ENCODE results near the gene KCNH1.

GRCh38 chr1:210949039-210949438 lies 184.9 kb downstream of the KCNH1 start:
- TF ChIP-seq EP300 (IDR thresholded peaks at IDR 0.05; ENCODE audit: borderline replicate concordance) (no peak), FOXM1 (IDR thresholded peaks at IDR 0.05; ENCODE audit: borderline replicate concordance, low read depth) (no peak), MAX (IDR thresholded peaks at IDR 0.05) (no peak), YY1 (IDR thresholded peaks at IDR 0.05; ENCODE audit: low read depth) (no peak), TAF1 (IDR thresholded peaks at IDR 0.05; ENCODE audit: low read depth) (no peak), REST (IDR thresholded peaks at IDR 0.05; ENCODE audit: low read depth) (no peak)
